Choroid plexus epithelial cell (primary cell): Measurements from ENCODE around the gene ERAL1.

Experiments
- DNase-seq: peaks from one replicate; pipeline ENCODE4 v3.0.0-alpha.2; 2010; ENCODE audit warnings: low read depth
- H3K4me3 ChIP-seq: 2 replicates; pipeline ENCODE4 v1.5.1; 2011; ENCODE audit warnings: low read depth, mild to moderate bottlenecking, control low read depth, low read length, moderate library complexity
- CTCF ChIP-seq: conservative IDR thresholded peaks from 2 replicates; pipeline ENCODE4 v1.5.1; 2011; ENCODE audit warnings: low read depth, mild to moderate bottlenecking, control low read depth, inconsistent platforms, low read length, moderate library complexity

Gene ERAL1

GRCh38 chr17:28861393-28862203, 6.8 kb downstream of the ERAL1 start:
- no peak for DNase-seq
- no peak overlapping the region for H3K4me3 ChIP-seq

GRCh38 chr17:28862561-28862960, 7.7 kb downstream of the ERAL1 start:
- no peak overlapping the region for H3K4me3 ChIP-seq
- no peak for TF ChIP-seq CTCF
- DNase-seq = no peak

More at GRCh38 chr17:28861393-28862203, 6.8 kb downstream of the ERAL1 start:
- TF ChIP-seq CTCF = no peak

- H3K4me3 ChIP-seq = no peak overlapping the region
- DNase-seq = no peak
- no peak for TF ChIP-seq CTCF
Observed at GRCh38 chr17:28863953-28864352, 9.1 kb downstream of the ERAL1 start.

- TF ChIP-seq CTCF = no peak
- H3K4me3 ChIP-seq = no peak overlapping the region
- no peak for DNase-seq
Observed at GRCh38 chr17:28864991-28865849, 10.4 kb downstream of the ERAL1 start.

- no peak overlapping the region for H3K4me3 ChIP-seq
- TF ChIP-seq CTCF = no peak
- DNase-seq = peak; percentile 28
Observed at GRCh38 chr17:28865946-28866752, 11.3 kb downstream of the ERAL1 start.

GRCh38 chr17:28867276-28867675, 12.5 kb downstream of the ERAL1 start:
- no peak for TF ChIP-seq CTCF
- no peak overlapping the region for H3K4me3 ChIP-seq
- DNase-seq = no peak
